NCI-H345 (cell line): Measurements from ENCODE around the gene DDX1.
A peak's percentile ranks its signal among the peaks of the same experiment; 100 is the strongest.

Experiments used
- DNase-seq: peaks from one replicate; lab custom pipeline; 2025; lab: John Stamatoyannopoulos, UW

The DDX1 gene

GRCh38 chr2:15630121-15630977 lies 38.7 kb downstream of the DDX1 start:
- DNase-seq, result no peak

DNA sequence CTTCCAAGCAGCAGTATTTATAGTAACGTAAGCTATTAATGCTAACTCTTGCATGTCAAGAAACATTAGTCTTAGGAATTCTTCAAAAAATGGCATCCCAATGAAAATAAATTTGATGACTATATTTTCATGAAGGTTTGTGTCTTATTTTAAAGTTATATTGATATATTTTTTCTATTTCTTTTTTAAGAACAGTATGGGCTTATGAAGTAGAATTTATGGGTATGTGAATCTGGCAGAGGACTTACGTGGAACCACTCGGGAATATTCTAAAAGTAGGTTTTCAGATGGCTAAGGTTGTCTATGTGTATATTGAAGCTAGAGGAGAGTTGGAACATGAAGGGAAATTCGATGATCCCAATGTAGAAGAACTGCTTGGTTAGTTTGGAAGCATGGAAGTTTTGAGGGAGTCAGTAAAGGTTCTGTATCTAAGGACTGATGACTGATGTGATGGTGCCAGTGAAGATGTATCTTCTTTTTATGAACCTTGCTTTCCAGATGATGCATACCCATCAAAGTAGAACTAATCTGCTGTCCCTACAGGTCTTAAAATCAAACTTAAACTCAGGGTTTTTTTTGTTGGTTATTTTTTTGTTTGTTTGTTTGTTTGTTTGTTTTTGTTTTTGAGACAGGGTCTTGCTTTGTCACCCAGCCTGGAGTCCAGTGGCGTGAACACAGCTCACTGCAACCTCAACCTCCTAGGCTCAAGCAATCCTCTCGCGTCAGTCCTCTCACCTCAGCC lies 39.5 kb downstream of the DDX1 start:
- no peak for DNase-seq

GRCh38 chr2:15631883-15632282 lies 40.2 kb downstream of the DDX1 start:
- no peak for DNase-seq

DNA sequence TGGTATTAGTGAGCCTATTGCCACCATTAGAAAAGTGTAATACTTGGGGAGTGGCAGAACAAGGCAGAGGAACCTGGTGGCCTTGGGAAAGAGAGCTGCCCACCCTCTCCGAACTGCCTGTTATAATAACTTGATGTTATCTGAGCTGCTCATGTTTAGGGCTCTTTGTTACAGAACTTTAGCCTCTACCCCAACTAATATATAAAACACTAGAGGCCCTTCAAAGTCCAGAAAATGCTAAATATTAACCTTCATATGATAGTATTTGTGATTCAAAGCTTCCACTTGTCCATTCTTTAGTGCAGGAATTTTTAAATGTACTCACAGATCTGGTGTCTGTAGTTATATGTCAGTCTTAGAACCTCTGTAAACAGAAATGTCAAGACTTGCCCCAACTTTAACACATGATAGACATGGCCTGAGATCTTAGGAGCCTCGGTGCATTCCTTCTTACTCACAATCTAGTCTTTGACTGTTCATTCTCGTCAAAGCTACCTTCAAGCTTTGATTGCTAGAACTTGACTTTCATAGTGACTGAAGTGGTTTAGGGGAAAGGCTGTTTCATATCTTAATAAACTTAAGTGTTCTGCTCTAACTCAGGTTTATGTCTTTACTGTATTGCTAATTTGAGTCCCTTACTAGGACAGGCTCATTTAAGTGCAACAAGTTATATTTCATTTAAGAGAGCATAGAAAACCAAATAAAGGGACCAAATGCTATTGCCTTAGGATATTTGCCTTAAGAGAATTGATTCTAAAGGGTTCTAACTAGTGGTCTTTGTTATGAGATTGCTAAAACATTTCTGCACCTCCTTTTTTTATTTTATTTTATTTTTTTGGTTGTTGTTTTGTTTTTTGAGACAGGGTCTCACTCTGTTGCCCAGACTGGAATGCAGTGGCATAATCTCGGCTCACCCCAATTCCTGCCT lies 41.6 kb downstream of the DDX1 start:
- DNase-seq, result no peak

DNA sequence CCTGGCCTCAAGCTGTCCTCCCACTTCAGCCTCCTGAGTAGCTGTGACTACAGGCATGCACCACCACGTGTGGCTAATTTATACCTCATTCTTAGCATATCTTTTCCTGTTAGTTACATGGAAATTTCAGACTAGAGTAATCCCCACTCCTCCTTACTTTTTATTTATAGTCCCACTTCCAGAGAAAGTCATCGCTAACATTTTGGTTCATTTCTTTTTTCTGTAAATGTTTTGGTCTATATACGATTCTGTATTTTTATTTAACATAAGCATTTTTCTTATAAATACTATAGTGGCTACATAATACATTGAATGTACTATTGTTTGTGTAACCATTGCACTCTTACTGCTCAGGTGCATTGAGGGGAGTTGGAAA lies 42.3 kb downstream of the DDX1 start:
- no peak for DNase-seq

DNA sequence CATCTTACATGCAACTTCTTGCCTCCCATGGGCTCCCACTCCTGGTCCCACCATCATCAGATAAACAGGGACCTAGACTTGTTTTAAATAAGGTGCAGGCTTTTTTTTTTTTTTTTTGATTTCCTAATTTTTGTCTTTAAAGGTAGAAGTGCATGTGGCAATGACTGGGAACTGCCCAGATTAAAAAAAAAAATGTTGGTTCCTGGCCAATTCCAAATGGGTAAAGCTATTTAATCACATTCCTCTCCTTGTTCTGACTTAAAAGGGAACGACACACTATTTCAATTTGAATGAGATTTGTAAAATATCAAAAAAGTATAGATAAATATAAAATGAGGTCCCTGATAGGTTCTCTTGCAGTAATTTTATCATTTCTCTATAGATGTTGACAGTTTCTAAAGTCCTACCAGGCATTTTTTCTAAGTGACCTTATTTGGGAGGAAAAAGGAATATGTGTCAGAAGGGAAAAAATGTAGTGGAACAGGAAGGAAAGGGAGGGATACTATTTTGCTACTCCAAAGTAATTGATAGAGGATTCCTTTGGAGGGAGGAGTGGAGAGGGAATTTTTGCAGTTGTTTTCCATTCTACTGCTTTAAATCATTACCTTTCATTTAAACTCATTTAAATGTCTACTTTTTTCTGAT lies 43.3 kb downstream of the DDX1 start:
- no peak for DNase-seq

GRCh38 chr2:15636972-15637785 lies 45.5 kb downstream of the DDX1 start:
- DNase-seq, result peak; percentile 57

- DNase-seq, result no peak
These were observed 47.1 kb downstream of the DDX1 start for GRCh38 chr2:15638720-15639119.

DNA sequence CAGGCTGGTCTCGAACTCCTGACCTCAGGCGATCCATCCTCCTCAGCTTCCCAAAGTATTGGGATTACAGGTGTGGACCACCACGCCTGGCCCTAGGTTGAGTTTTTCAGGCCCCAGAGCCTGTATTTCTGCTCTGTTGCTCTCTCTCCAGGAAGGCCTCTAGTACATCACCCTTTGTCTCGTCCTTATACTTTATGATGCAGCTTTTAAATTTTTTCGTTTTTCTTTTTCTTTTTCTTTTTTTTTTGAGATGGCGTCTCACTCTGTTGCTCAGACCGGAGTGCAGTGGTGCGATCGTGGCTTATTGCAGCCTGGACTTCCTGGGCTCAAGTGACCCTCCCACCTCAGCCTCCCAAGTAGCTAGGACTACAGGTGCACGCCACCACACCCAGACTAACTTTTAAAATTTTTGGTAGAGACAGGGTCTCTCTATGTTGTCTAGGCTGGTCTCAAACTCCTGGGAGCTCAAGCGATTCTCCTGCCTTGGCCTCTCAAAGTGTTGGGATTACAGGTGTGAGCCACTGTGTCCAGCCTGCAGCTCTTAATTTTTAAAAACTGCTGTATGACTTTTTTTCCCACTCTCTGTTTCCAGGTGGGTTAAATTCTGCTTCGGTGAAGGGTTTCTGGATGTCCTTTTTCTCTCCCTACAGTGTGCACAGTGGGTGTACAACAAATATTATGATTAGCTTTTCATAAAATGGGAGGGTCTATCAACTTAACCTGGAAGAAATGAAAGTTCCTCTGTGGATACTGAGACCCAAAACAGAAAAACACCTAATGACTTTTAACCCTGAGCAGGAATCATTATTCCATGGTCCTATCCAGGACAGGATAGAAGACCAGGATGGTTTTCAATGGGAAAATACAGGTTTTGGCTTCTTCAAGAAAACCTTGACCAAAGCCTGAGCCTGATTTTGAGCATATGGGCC lies 47.9 kb downstream of the DDX1 start:
- DNase-seq, result no peak

DNA sequence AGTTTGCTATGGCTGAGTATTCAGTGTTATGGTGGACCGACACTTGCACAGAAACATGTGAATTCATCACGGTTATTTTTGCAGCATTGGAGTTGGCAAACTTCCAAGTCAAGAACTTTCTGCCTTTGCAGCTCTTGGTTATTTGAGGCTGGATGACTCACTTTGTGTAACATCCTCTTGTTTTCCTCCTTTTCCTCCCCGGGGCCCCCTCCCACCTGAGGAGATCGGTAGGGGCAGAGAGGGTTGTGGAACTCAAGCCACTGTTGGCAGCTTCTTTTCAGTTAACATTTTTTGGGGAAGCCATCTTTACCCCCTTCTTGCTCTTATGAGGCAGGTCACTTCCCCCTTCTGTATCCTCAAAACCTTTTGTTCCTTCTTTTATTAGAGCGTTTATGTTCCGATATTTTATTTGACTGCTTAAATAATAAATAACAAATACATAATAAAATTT lies 48.6 kb downstream of the DDX1 start:
- no peak for DNase-seq

GRCh38 chr2:15640784-15641183 lies 49.1 kb downstream of the DDX1 start:
- DNase-seq, result no peak

GRCh38 chr2:15641530-15641982 lies 49.9 kb downstream of the DDX1 start:
- no peak for DNase-seq

GRCh38 chr2:15642011-15642814 lies 50.5 kb downstream of the DDX1 start:
- DNase-seq, result no peak

DNA sequence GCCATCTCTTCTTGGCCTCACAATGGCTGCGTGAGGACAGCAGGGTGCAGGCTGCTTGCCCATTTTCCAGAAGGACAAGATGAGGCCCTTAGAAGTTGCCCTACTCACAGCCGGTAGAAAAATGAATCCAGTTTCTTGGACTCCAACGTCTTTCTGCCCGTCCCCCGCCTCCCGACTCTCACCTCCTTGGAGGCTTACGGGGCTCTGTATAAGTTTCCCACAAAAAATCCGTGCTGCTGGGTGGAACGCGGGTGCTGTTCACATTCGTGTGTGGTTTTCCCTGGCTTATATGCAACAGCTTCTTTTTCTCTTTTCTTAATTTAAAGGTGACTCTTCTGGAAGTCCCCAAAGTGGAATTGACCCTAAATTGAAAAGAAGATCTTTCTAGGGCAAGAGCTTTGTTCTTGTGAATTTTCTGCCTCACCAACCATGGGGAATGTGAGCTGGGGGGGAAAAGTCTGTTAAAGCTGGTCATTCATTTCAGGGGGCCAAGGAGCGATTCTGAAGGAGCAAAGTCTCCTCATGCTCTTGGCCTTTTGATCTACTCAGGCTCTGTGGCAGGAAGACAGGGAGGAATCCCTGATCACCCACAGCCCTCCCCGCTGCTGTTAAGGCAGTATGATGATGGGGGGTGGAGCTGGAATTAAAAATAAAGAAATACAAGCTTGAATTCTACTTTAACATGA lies 51.3 kb downstream of the DDX1 start:
- no peak for DNase-seq

DNA sequence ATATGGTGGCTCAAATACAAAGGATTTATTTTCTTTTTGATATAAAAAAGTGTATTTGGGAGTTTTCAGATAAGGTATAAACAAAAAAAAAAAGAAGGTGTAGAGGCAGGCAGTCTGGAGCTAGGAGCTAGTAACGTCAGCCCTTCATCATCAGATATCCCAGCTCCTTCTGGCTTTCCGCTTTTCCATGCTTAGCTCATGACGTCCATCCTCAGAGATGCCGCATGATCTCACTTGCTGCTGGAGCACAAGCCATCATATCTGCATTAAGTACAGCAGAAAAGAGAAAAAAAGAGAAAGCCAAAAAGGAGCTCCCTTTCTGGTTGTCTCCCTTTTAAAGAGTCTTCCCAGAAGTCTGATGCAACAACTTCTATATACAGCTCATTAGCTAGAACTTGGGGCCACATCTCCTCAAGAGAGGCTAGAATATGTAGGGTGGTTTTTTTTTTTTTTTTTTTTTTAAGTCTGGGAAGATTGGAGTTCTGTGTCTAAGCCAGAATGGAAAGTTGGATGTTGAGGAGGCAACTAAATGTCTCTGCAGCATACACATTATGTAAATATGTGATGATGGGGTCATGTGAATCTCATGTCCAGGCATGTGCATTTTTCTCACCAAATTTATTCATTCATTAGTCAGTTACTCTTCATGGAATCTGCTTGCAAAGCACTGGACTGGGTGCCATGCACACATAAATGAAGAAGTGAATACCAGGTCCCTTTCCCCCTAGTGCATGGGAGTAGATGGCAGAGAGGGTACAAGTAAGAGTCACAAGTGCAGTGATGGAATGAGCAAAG lies 52.3 kb downstream of the DDX1 start:
- DNase-seq, result no peak

- DNase-seq, result no peak
These were observed 53.6 kb downstream of the DDX1 start for GRCh38 chr2:15645300-15645699.

DNA sequence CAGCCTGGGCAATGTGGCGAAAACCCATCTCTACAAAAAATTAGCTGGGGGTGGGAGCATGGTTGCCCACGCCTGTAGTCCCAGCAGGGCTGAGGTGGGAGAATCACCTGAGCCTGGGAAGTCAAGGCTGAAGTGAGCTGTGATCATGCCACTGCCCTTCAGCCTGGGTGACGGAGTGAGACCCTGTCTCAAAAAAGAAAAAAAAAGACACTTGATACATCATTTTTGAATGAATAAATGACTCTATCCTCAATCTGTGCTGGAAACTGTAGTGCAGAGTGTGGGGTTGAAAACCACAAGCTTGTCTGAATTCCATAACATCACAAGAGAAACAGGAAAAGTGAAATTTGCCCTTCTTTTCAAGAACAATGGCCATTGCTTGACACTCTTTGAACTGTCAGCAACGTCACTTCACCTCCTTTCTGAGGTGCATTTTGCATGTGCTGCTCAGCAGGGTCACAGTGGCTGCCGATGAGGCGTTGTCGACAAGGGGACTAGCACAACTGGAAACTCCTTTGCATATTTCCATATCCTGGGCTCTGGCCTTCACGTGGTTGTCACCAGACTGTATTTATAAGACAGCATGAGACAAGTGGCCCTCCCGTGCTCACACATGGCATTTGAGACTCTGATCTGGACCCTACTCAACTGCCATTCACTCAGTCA lies 54.2 kb downstream of the DDX1 start:
- DNase-seq, result no peak
